OCI-LY7 (cell line): Measurements from ENCODE around the gene DCC.

Experiments
- CTCF ChIP-seq: fragments of 200-600 bp; sonication (generic); conservative IDR thresholded peaks from 2 replicates; pipeline ENCODE4 v1.5.1; 2014; ENCODE audit warnings: mild to moderate bottlenecking, antibody characterized with exemption, low read length, moderate library complexity, mixed read lengths
- EZH2phosphoT487 ChIP-seq: fragments of 200-600 bp; sonication (generic); IDR thresholded peaks from 2 replicates; pipeline ENCODE4 v1.6.1; 2018; ENCODE audit warnings: low read depth, borderline replicate concordance, mild to moderate bottlenecking, mixed run types, antibody characterized with exemption, low read length, moderate library complexity, mixed read lengths

- no peak for TF ChIP-seq CTCF
- TF ChIP-seq EZH2phosphoT487, result no peak
Observed at GRCh38 chr18:52764316-52764715, 424.3 kb downstream of the DCC start.
